NCI-H2227 (cell line): Measurements from ENCODE around the gene GPBP1L1.

Source experiments
- DNase-seq: peaks from one replicate; lab custom pipeline; 2025; ENCODE audit not compliant: unreplicated experiment; lab: John Stamatoyannopoulos, UW

GPBP1L1 gene

DNA sequence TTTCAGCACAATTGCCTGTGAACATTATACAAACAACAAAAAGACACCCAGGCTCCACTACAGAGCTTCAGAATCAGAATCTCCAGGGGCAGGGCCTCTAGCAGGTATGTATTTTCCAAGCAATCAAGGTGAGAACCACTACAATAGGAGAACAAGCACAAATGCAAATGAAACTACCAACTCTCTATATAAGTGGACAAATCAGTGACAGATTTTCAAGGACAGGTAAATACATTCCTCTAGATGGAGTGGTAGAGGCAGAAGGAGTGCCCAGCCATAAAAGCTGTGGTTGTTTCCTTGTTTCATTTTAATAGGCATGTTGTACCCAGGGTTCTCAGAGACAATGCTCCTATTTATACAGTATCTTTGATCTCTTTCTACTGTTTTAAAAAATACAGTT, 42.4 kb downstream of the GPBP1L1 start:
- DNase-seq: no peak

DNA sequence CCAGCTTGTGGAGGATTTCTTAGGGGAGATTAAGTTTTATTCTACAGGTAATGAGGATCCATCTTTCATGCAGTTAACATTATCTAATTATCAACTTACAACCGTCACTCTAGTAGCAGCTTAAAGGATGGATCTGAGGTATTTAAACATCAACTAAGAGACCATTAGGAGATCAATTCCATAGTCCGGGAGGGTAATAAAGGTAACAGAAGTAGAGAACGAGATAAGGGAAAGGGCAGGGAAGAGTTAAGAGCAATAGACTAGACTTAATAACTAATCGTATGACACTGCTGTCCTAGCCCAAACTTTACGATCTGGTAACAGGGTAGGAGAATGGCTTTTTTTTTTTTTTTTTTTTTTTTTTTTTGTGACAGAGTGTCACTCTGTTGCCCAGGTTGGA, 43.0 kb downstream of the GPBP1L1 start:
- no peak for DNase-seq

DNA sequence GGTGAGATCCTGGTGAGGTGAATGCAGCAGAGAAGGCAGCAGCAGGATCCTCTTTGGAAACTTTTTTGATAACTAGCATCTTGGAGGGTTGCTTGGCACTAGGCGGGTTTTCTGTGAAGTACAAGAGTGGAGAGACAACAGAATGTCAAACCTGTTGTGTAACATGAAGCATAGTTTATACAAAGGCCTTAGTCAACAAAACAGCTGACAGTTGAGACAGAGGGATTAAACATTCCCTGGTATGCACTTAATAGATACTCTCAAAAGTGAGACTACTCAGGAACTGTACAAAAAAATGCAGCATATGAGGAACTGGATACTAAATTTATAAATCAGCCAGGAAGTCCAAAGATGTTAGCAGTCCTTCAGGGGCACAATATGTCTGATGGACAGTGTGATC, 46.0 kb downstream of the GPBP1L1 start:
- no peak for DNase-seq

DNA sequence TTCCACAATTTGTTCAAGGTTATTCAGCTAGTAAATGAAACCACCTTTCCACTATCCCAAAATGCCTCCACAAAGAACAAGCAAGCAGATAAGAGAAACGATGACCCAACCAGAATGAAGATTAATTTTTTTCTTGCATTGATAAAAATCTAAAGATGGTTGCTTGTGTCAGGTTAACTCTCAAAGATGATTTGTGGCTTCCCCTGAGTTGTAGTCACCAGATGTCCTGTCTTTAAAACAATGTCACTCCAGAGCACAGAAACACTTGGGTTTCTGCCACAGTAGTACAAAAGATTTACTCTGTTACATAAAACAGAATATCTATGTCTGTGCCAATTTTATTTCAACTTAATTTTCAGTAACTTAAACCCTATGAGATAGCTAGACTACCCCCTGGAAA, 51.1 kb downstream of the GPBP1L1 start:
- DNase-seq: no peak

DNA sequence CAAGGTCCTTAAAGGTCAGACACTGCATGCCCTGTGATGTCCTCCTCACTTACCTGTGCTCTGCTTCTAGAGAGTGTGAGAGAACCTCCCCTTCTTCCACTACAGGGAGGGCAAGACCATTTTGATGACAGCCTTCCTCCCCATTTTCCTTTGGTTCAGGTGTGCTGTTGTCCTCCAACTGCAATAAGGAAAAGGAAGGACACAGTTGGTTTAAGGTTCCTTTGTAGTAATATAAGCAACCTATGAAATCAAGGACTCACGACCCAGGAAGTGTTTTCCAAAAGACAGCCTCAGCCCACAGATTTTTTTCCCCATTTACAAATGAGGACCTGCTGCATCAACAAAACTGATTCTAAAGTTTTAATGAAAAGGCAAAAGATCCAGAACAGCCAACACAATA, 55.9 kb downstream of the GPBP1L1 start:
- DNase-seq: no peak

DNA sequence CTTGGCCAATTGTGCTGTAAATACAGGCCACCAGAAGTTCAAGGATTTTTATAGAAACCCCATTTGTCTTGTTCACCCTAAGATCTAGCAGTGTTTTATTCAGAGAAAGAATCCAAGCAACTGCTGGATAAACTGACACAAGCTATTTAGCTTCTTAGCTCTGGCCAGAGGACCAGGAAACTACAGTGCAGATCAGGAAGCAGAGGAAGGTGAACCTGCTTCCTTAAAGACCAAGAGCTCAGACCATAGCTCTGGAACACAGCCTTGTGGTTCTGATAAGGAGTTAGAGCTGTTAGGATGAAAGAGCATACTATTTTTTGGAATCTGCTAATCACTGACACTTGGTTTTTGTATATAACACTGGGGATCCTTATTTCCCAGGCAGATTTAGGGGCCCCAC, 57.3 kb downstream of the GPBP1L1 start:
- DNase-seq: no peak

DNA sequence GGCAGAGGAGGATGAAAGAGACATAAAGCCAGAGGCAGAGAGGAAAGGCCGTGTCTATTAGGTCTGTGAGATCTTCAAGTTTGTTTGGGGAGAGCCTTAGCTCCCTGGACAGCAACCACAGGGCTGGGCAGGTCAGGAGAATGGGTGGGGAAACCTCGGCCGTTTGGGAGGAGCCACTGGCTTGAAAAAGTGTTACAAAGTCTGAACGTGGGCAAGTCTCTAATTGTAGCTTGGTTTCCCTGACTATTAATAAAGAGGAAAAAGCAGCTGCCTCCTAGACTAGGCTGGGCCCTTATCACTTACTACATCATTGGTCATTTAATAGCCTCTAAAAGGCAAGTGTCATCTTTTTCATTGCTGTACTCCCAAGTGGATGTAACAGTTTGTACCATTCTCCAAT, 62.4 kb downstream of the GPBP1L1 start, which contains the start of gene CCDC17:
Gene CCDC17 (minus strand): TSS at position 83 of the 400 bp plus-strand sequence. CDS start 145 bp downstream, outside the sequence.
- no peak for DNase-seq

DNA sequence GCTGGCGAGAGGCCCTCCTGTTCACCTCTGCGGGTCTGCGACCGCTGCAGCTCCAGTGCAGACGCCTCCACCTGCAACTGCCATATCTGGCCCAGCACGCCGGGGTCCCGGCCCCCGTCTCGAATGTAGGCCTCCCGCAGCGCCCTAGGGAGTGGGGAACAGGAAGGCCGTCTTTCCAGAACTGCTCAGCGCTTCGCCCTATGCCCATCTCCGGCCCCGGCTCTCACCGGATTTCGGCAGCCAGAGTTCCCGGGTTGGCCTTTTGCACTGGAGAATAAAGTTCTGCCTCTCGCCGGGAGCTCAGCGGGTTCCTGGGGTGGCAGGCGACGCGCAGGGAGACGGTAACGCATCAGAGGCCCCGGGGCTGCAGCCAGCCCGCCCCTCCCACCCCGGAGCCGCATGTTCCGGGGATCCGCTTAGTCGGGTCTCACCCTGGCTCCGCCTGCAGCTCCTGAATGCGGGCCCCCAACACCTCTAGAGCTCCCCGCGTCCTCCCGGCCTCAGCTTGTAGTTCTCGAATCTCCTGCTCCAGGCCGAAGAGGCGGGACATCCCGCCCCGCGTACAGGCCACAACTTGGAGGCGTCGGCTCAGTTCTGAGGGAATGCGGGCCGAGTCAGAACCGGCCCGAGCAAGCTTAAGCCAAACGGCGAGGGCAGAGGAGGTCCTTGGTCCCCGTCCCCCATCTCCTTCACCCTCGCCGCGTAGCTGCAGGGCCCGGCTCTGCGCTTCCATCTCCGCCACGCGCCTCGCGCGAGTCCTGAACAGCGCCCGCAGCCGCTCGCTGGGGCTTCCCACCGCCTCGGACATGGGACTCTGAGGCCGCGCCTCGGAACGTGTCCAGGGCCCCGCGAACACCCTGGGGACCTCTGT, 63.6 kb downstream of the GPBP1L1 start:
- DNase-seq: no peak

DNA sequence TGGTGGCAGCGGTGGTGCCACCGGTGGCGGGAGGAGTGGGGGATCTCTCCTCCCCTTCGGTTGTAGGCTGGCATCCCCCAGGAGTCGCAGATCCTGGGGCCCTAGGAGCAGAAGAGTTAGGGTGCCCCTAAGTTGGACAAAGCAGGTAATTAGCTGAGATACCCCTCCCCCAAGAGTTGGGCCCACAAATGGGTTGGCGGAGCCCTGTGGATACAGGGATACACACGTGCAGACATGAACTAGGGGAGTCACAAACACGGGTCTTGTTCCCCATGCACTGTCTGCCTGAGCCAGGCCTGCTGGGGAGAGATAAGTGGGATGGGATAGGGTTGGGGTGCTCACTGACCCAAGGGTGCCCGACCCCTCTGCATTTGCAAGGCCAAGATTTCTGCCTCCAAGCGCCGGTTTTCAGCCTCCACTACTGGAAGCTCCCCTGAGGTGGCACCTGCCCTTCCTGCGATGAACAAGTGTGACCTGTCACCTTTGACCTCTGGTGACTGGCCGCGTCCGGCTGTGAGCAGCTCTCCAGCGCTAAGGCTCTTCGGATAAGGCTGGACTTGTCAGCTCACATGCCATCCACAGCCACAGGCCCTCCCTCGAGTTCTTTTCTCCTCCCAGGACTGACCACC, 64.3 kb downstream of the GPBP1L1 start:
- DNase-seq: no peak

DNA sequence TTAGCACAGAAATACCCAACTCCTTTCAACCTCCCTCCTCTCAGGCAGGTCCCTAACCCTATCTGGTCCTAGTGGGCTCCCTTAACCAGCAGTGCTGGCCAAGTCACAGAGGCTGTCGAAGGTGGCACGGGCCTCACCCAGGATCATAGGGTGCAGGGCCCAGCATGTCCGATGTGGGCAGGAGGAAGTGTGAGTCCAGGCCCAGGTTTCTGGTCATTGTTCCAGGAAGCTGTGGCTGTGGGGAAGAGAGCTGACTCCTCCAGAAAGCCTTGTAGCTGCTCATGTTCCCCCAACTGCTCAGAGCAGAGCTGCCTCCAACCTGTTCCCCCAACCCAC, 64.9 kb downstream of the GPBP1L1 start:
- DNase-seq: no peak

DNA sequence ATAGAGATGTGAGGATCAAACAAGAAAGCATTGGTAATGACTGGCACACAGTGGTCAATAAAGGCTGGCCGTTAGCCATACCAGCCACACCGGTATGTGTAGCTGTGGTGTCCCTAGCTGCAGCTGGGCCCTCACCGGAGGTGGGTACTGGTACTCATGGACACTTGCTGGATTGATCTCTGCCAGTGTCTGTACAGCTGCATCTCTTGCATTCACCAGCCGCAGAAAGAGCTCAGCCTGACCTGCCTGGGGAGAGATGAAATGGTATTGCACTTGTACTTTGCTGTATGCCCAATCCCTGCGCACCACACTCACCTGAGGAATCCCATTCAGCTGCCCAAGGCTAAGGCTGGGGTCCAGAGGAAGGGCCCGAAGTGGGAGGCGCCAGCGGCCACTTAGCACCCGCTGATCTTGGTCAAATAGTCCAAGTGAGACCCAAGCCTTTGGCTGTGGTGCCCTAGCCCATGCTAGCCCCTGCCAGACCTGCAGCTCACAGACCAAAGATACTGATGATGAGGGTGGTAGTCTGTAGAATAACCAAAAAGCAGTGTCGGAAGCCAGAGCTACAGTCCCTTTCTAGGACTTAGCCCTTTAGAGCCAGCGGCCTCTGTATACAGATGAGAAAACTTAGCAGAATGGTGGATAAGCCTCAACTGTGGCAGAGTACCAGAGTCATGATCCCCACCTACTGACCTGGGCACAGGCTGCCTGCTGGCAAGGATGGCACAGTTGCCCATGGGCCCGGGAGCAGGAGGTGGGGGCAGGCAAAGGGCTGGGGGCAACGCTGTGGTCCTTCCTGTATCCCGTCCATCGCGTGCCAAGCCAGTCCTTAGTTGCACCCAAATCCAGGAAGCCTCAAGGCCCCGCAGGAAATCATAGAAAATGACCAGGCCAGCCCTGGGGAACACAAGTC, 65.5 kb downstream of the GPBP1L1 start:
- DNase-seq: no peak

DNA sequence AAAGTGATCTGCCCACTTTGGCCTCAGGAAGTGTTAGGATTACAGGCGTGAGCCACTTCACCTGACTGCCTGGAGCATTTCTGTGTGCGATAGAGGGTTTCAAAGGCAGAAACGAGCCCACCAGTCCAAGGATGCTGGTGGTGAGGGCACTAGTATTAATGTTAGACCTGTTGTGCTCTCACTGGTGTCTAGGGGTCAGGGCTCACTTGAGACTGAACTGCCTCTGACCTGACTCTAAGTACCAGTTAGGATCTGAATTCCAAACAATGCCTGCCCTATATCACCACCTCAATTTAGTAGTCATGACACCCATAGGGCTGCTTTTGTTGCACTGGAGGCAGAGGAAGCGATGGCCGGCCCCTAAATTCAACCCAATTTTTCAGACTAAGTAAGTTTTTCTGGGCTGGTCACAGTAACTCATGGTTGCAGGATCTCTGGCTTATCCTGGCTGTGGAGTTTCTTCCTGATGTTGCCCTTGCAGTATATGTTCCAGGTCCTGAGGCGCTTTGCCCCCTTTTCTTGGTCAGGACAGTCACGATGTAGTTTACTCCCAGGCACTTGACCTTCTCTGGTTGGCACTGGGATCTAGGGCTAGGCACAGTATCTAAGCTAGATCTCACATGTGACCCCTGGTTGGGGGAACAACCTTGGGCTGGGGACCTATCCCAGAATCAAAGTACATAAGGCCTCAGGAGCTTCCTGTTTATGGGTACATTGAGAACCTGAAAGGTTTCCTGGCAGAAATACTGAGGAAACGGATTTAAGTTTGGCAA, 67.0 kb downstream of the GPBP1L1 start:
- no peak for DNase-seq

DNA sequence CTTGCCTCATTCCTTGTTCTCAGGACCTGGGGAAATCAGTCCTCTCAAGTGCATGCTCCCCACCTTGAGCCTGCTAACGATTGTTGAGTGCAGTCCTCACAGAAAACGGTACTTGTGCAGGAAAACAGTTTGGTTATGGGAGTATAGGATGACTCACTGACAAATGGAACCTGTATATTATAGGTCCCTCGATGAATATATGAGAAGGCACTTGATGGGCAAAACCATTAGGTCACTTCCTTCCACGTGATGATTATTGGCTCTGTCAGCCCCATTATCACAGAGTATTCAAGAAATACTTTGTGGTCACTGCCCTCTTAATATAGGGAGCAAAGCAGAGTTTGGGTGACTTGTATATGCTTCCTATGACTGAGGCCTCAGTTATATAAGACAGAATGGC, 68.7 kb downstream of the GPBP1L1 start:
- DNase-seq: no peak

DNA sequence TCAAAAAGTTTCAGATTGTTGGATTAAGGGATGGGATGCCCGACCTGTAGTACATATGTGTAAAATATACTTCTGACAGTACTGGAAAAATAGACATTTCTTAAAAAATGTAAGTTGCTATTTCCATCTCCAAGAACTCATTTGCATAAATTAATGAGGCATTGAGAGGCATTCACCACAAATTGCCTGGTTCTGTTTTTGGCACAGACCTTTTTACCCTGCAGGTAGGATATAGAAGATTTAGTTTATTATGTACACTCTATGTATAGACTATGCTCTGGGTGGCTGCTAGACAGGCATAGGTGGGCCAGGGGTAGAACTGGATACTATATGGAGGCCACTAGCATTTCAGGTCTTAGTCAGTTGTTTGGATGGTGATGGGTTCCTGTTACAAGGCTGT, 70.4 kb downstream of the GPBP1L1 start:
- no peak for DNase-seq

DNA sequence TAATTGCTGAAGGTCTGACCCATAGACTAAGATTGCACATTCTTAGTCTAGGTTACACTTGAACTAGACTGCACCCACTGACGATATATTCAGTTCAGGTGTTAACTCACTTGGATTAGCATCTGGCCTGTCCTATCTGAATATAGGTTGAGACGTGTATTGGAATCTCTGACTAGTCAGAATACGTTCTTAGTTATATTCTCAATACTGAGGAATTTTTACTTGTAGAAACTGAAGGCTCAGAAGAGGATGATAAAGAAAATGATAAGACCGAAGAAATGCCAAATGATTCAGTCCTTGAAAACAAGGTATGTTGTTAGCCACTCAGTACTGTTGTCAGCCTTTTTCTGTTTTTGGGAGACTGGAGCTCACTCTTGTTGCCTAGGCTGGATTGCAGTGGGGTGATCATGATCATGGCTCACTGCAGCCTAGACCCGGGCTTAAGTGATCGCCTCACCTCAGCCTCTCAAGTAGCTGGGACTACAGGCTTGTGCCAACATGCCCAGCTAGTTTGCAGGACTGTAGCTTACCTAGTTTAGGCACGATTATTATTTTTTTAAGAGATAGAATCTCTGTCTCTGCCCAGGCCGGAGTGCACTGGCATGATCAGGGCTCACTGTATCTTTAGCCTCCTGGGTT, 73.3 kb downstream of the GPBP1L1 start:
- no peak for DNase-seq

DNA sequence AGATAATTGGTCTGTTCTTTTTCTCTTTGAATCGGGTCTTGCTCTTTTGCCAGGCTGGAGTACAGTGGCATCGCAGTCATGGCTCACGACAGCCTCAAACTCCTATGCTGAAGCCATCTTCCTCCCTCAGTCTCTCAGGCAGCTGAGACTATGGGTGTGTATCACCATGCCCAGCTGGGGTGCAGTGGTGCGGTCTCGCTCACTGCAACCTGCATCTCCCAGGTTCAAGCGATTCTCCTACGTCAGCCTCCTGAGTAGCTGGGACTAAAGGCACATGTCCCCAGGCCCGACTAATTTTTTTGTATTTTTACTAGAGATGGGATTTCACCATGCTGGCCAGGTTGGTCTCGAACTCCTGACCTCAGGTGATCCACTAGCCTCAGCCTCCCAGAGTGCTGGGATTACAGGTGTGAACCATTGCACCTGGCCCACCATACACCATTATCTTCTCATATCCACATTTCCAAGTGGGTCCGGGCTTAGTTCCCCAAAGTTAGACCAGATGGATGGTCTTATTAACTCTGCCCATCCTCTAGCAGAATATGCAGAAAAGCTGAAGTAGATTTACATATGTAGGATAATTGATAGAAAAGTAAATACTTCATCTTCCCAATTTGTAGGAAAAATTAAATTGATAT, 75.6 kb downstream of the GPBP1L1 start:
- no peak for DNase-seq

DNA sequence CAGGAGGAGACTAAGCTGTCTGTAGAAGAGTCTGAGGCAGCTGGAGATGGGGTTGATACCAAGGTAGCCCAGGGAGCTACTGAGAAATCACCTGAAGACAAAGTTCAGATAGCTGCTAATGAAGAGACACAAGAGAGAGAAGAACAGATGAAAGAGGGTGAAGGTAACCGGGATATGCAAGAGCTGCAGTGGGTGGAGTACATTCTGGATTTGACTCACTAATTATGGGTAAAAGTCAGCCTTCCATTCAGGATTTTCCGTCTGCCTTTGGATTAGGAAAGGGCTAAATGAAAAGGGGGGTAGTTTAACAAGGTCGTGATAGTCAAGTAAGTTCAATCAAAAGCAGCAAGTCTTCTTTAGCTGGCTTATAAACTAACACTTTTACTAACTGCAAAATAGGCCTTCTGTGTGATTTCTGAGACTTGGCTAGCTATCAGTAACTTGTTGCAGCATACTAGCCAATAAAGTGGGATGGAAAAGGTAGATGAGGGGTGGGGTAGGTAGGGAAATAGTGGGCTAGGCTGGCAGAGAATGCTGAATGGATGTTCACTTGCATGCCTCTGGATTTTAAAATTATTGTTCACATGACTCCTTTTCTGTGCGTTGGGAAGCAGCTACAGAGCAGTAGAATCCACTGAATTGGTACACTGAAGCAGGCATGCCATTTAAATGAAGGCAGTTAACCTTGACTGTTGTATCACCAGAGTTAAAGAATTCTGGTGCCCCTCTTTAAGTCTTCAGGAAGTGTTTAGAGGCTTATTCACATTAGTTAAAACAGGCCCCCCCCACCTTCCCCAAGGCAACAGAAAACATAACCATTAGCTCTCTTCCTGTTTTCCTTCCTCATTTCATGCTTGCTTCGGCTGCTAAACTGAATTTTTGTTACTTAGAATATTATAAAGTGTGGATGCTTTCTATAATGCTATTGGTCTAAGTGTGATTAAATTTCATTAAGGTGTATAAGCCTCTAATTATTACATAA, 77.9 kb downstream of the GPBP1L1 start:
- no peak for DNase-seq

DNA sequence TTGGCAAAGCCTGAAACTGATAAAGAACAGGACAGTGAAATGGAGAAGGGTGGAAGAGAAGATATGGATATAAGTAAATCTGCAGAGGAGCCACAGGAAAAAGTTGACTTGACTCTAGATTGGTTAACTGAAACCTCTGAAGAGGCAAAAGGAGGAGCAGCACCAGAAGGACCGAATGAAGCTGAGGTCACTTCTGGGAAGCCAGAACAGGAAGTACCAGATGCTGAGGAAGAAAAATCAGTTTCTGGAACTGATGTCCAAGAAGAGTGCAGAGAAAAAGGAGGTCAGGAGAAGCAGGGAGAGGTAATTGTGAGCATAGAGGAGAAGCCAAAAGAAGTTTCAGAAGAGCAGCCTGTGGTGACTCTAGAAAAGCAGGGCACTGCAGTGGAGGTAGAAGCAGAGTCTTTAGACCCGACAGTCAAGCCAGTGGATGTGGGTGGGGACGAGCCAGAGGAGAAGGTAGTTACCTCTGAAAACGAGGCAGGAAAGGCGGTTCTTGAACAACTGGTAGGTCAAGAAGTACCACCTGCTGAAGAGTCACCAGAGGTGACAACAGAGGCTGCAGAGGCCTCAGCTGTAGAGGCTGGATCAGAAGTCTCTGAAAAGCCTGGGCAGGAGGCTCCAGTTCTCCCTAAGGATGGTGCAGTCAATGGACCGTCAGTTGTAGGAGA, 78.8 kb downstream of the GPBP1L1 start:
- no peak for DNase-seq
